Measurements from ENCODE around the gene ATP5PD.

The ATP5PD gene

GRCh38 chr17:75001915-75002843 lies 44.6 kb downstream of the ATP5PD start:
- Histone ChIP-seq H3K4me3 (replicated peaks; ENCODE audit: insufficient read depth, low read length) (no peak overlapping the region), H3K27ac (replicated peaks) (peak overlapping the region; percentile 46), H3K27me3 (ENCODE audit: insufficient read depth, poor library complexity, severe bottlenecking) (no peaks in the 10 kb centered on the region)
- TF ChIP-seq, protein P1, sequence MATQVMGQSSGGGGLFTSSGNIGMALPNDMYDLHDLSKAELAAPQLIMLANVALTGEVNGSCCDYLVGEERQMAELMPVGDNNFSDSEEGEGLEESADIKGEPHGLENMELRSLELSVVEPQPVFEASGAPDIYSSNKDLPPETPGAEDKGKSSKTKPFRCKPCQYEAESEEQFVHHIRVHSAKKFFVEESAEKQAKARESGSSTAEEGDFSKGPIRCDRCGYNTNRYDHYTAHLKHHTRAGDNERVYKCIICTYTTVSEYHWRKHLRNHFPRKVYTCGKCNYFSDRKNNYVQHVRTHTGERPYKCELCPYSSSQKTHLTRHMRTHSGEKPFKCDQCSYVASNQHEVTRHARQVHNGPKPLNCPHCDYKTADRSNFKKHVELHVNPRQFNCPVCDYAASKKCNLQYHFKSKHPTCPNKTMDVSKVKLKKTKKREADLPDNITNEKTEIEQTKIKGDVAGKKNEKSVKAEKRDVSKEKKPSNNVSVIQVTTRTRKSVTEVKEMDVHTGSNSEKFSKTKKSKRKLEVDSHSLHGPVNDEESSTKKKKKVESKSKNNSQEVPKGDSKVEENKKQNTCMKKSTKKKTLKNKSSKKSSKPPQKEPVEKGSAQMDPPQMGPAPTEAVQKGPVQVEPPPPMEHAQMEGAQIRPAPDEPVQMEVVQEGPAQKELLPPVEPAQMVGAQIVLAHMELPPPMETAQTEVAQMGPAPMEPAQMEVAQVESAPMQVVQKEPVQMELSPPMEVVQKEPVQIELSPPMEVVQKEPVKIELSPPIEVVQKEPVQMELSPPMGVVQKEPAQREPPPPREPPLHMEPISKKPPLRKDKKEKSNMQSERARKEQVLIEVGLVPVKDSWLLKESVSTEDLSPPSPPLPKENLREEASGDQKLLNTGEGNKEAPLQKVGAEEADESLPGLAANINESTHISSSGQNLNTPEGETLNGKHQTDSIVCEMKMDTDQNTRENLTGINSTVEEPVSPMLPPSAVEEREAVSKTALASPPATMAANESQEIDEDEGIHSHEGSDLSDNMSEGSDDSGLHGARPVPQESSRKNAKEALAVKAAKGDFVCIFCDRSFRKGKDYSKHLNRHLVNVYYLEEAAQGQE (IDR thresholded peaks at IDR 0.05; ENCODE audit: insufficient replicate concordance, low read depth): no peak
- TF ChIP-seq POLR2AphosphoS5 (IDR thresholded peaks at IDR 0.05; ENCODE audit: low read depth): peak; percentile 25; the same call in 1 of the 2 replicates
- TF ChIP-seq SPI1 (IDR thresholded peaks at IDR 0.05; ENCODE audit: borderline replicate concordance, low read depth): peak; percentile 19; the same call in 1 of the 2 replicates
- peak in 1 of 2 experiments; percentile 80 for DNase-seq (ENCODE audit: low read depth in 1 of 2, low spot score in 1 of 2)

DNA sequence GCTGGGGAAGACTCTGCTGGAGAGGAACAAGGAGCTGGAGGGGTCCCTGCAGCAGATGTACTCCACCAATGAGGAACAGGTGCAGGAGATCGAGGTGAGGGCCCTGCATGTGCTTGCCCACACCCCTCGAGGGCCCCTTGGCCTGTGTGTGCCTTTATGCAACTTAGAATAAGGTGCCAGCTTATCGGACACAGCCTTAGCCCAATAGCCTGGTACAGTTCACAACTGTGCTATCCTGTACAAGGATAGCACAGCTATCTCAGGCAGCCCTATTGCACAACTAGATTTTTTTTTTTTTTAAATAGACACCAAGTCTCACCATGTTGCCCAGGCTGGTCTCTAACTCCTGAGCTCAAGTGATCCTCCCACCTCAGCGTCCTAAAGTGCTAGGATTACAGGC lies 47.2 kb downstream of the ATP5PD start:
- TF ChIP-seq, protein P2, sequence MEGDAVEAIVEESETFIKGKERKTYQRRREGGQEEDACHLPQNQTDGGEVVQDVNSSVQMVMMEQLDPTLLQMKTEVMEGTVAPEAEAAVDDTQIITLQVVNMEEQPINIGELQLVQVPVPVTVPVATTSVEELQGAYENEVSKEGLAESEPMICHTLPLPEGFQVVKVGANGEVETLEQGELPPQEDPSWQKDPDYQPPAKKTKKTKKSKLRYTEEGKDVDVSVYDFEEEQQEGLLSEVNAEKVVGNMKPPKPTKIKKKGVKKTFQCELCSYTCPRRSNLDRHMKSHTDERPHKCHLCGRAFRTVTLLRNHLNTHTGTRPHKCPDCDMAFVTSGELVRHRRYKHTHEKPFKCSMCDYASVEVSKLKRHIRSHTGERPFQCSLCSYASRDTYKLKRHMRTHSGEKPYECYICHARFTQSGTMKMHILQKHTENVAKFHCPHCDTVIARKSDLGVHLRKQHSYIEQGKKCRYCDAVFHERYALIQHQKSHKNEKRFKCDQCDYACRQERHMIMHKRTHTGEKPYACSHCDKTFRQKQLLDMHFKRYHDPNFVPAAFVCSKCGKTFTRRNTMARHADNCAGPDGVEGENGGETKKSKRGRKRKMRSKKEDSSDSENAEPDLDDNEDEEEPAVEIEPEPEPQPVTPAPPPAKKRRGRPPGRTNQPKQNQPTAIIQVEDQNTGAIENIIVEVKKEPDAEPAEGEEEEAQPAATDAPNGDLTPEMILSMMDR (IDR thresholded peaks at IDR 0.05; ENCODE audit: insufficient read depth, low read length): no peak
- TF ChIP-seq GABPA (IDR thresholded peaks at IDR 0.05; ENCODE audit: low read depth): no peak
- TF ChIP-seq, protein P1 (IDR thresholded peaks at IDR 0.05; ENCODE audit: insufficient replicate concordance, low read depth): no peak
- TF ChIP-seq POLR2AphosphoS5 (IDR thresholded peaks at IDR 0.05; ENCODE audit: low read depth): no peak
- no peak for TF ChIP-seq SPI1 (IDR thresholded peaks at IDR 0.05; ENCODE audit: borderline replicate concordance, low read depth)
- no peak for DNase-seq (ENCODE audit: low read depth in 1 of 2, low spot score in 1 of 2)
- no peaks in the 10 kb centered on the region for H3K27me3 ChIP-seq (ENCODE audit: insufficient read depth, poor library complexity, severe bottlenecking)
- no peak overlapping the region for H3K27ac ChIP-seq (replicated peaks)
- no peak overlapping the region for H3K4me3 ChIP-seq (replicated peaks; ENCODE audit: insufficient read depth, low read length)

DNA sequence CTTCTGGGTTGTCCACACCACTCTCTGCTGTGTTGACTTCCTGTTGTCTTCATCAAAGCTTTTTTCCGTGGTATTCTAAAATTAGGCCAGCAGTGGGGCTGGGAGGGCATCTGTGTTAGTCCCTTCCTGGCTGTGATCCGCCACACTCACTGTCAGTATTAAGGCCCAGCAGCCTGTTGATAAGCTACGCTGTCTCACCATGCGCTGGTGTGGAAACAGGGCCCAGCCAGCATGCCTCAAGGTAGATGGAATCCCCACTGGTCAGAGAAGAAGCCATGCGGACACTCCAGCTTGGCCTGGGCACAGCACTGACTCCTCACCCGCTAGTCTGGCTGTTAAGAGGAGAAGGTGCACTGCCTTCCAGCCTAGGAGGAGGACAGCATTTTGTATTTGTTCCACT lies 48.0 kb downstream of the ATP5PD start:
- DNase-seq (ENCODE audit: low read depth in 1 of 2, low spot score in 1 of 2): no peak
- TF ChIP-seq SPI1 (IDR thresholded peaks at IDR 0.05; ENCODE audit: borderline replicate concordance, low read depth) (no peak), GABPA (IDR thresholded peaks at IDR 0.05; ENCODE audit: low read depth) (no peak), POLR2AphosphoS5 (IDR thresholded peaks at IDR 0.05; ENCODE audit: low read depth) (no peak)
- TF ChIP-seq, protein P2 (IDR thresholded peaks at IDR 0.05; ENCODE audit: insufficient read depth, low read length): no peak
- TF ChIP-seq, protein P1 (IDR thresholded peaks at IDR 0.05; ENCODE audit: insufficient replicate concordance, low read depth): no peak
- H3K4me3 ChIP-seq (replicated peaks; ENCODE audit: insufficient read depth, low read length): no peak overlapping the region

More for the DNA sequence above, 48.0 kb downstream of the ATP5PD start:
- Histone ChIP-seq H3K27ac (replicated peaks) (no peak overlapping the region), H3K27me3 (ENCODE audit: insufficient read depth, poor library complexity, severe bottlenecking) (no peaks in the 10 kb centered on the region)

All from HL-60 (cell line).